PC-9 (cell line): ENCODE data around the gene MAPKAP1.

Experiments
- CTCF ChIP-seq: fragments of 200-600 bp; sonication (generic); conservative IDR thresholded peaks from 2 replicates; pipeline ENCODE4 v1.6.1; 2017; ENCODE audit warnings: mixed run types, antibody characterized with exemption, mild to moderate bottlenecking, moderate library complexity
- EZH2 ChIP-seq: fragments of 200-600 bp; sonication (generic); IDR thresholded peaks from 2 replicates; pipeline ENCODE4 v1.8.0; 2017; ENCODE audit warnings: antibody characterized with exemption, low read depth

DNA sequence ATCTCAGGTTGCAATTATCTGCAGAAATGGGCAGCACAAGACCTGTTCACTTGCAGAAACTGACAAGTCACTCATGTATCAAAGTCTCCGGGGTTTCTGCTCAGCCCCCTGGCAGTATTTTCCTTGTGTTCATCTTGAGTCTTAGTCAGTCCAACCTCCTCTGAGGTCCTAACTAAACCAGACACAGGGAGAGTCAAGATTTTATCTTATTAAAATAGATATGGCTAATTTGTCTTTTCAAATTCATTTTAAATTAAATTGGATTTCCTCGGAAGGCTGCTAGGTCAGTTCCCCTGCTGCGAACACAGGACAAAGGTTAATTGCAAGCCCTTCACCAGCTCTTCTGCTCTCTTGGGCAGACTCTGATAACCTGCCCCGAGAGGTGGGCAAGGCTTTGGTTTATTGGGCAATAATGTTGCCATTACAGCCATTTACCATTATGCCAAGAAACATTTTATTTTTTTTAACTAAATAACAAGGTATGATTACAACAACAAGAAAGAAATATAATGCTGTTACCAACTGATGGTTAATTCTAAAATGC, 103.5 kb downstream of the MAPKAP1 start:
- no peak for TF ChIP-seq CTCF
- no peak for TF ChIP-seq EZH2
